ENCODE data around the gene EVPL.

The EVPL gene

GRCh38 chr17:75978938-75979704, 48.0 kb downstream of the EVPL start, which contains the start of the genes ACOX1 and TEN1 (continued):
- TF ChIP-seq ZNF148 (tag by site-specific recombination; IDR thresholded peaks at IDR 0.05; ENCODE audit: borderline replicate concordance): no peak
- no peak for TF ChIP-seq ZNF248 (tag by site-specific recombination; IDR thresholded peaks at IDR 0.05)
- no peak for TF ChIP-seq SALL2 (tag by site-specific recombination; IDR thresholded peaks at IDR 0.05; ENCODE audit: borderline replicate concordance)
- TF ChIP-seq ZNF843 (tag by site-specific recombination; IDR thresholded peaks at IDR 0.05): no peak; the same call in 1 of the 2 replicates
- TF ChIP-seq AEBP2 (tag by site-specific recombination; IDR thresholded peaks at IDR 0.05; ENCODE audit: borderline replicate concordance): no peak
- TF ChIP-seq ZNF416 (tag by site-specific recombination; IDR thresholded peaks at IDR 0.05): no peak
- TF ChIP-seq HIC1 (tag by site-specific recombination; IDR thresholded peaks at IDR 0.05): peak; percentile 78; the same call in 1 of the 2 replicates
- TF ChIP-seq SCRT2 (tag by site-specific recombination; IDR thresholded peaks at IDR 0.05): no peak
- TF ChIP-seq SETDB1 (IDR thresholded peaks at IDR 0.05; ENCODE audit: insufficient read length, low read length): no peak
- TF ChIP-seq ZNF645 (tag by site-specific recombination; IDR thresholded peaks at IDR 0.05): no peak
- TF ChIP-seq ZBTB49 (tag by site-specific recombination; IDR thresholded peaks at IDR 0.05; ENCODE audit: low read depth): no peak
- TF ChIP-seq ZNF544 (tag by site-specific recombination; IDR thresholded peaks at IDR 0.05): no peak
- TF ChIP-seq ZNF626 (tag by site-specific recombination; IDR thresholded peaks at IDR 0.05): no peak
- no peak for TF ChIP-seq TRIM28 (IDR thresholded peaks at IDR 0.05; ENCODE audit: borderline replicate concordance, low read length)
- TF ChIP-seq ZNF114 (tag by site-specific recombination; IDR thresholded peaks at IDR 0.05): no peak
- peak; percentile 77; the same call in 1 of the 2 replicates for TF ChIP-seq ZSCAN30 (tag by site-specific recombination; IDR thresholded peaks at IDR 0.05)
- TF ChIP-seq ZSCAN4 (tag by site-specific recombination; IDR thresholded peaks at IDR 0.05): no peak
- TF ChIP-seq ZFP69B (tag by site-specific recombination; IDR thresholded peaks at IDR 0.05): no peak
- no peak; the same call in 1 of the 2 replicates for TF ChIP-seq ZNF513 (tag by site-specific recombination; IDR thresholded peaks at IDR 0.05)
- peak; percentile 66 for TF ChIP-seq ZBTB26 (tag by site-specific recombination; optimal IDR thresholded peaks at IDR 0.05)
- no peak for TF ChIP-seq ZNF530 (tag by site-specific recombination; IDR thresholded peaks at IDR 0.05; ENCODE audit: low read depth)
- no peak for TF ChIP-seq ZNF174 (tag by site-specific recombination; IDR thresholded peaks at IDR 0.05)
- no peak for TF ChIP-seq ZNF404 (tag by site-specific recombination; IDR thresholded peaks at IDR 0.05)
- no peak for TF ChIP-seq ZNF664 (tag by site-specific recombination; IDR thresholded peaks at IDR 0.05)
- no peak for TF ChIP-seq ZNF654 (tag by site-specific recombination; IDR thresholded peaks at IDR 0.05; ENCODE audit: low read depth)

Data from HEK293 (cell line).